HEK293 (cell line): Measurements from ENCODE around the gene PDZRN4.

Experiments used
- CTCF ChIA-PET: fragments of 350-600 bp; formaldehyde crosslinking; extraction: SDS; loops from one replicate; lab custom pipeline; 2021; ENCODE audit warnings: antibody characterized with exemption; lab: Yijun Ruan, JAX
- POLR2A ChIA-PET: fragments of 300-600 bp; formaldehyde crosslinking; extraction: SDS; loops from one replicate; lab custom pipeline; 2020; ENCODE audit warnings: antibody characterized with exemption, inconsistent platforms; lab: Yijun Ruan, JAX
- H3K27ac ChIP-seq: fragments of 200-500 bp; sonication (Bioruptor generic); 2 replicates; pipeline ENCODE4 v1.5.1; 2014; ENCODE audit warnings: low read depth, low read length, control low read depth, inconsistent platforms; ENCODE audit errors: extremely low read depth
- H3K36me3 ChIP-seq, 2 experiments: fragments of 200-500 bp in 1 of 2; sonication (Bioruptor generic) in 1 of 2; 1 replicate in 1 of 2; 2 replicates in 1 of 2; pipeline ENCODE4 v1.5.1; 2014 to 2017; ENCODE audit warnings: inconsistent platforms in 2 of 2, low read length in 2 of 2; ENCODE audit not compliant: control insufficient read depth in 2 of 2, insufficient read depth in 1 of 2
- H3K4me1 ChIP-seq: fragments of 200-500 bp; sonication (Bioruptor generic); 2 replicates; pipeline ENCODE4 v1.5.1; 2014; ENCODE audit warnings: mild to moderate bottlenecking, low read length, inconsistent platforms; ENCODE audit not compliant: control insufficient read depth, insufficient read depth
- H3K4me3 ChIP-seq: 2 replicates; pipeline ENCODE4 v1.5.1; 2011; ENCODE audit warnings: low read depth, mild to moderate bottlenecking, control low read depth, low read length, moderate library complexity
- H3K9me3 ChIP-seq: fragments of 200-500 bp; sonication (Bioruptor generic); 2 replicates; pipeline ENCODE4 v1.5.1; 2014; ENCODE audit warnings: low read depth, low read length, inconsistent platforms; ENCODE audit not compliant: control insufficient read depth, insufficient read depth
- KLF1 ChIP-seq: fragments of 450-650 bp; formaldehyde crosslinking; IDR thresholded peaks from 2 replicates; pipeline ENCODE4 v1.5.1; 2016; ENCODE audit warnings: missing biosample characterization, missing genetic modification characterization
- SCRT1 ChIP-seq: fragments of 450-650 bp; formaldehyde crosslinking; IDR thresholded peaks from 2 replicates; pipeline ENCODE4 v1.5.1; 2016; ENCODE audit warnings: missing biosample characterization, missing genetic modification characterization, borderline replicate concordance
- ZBTB49 ChIP-seq: fragments of 450-650 bp; formaldehyde crosslinking; IDR thresholded peaks from 2 replicates; pipeline ENCODE4 v1.5.1; 2016; ENCODE audit warnings: missing biosample characterization, missing genetic modification characterization, low read depth
- ZNF138 ChIP-seq: fragments of 450-650 bp; formaldehyde crosslinking; IDR thresholded peaks from 2 replicates; pipeline ENCODE4 v1.5.1; 2016; ENCODE audit warnings: missing biosample characterization, missing genetic modification characterization, borderline replicate concordance
- ZNF155 ChIP-seq: fragments of 450-650 bp; formaldehyde crosslinking; IDR thresholded peaks from 2 replicates; pipeline ENCODE4 v1.5.1; 2016; ENCODE audit warnings: missing biosample characterization, missing genetic modification characterization
- ZNF324 ChIP-seq: fragments of 450-650 bp; formaldehyde crosslinking; IDR thresholded peaks from 2 replicates; pipeline ENCODE4 v1.5.1; 2016; ENCODE audit warnings: missing biosample characterization, missing genetic modification characterization
- ZNF416 ChIP-seq: fragments of 450-650 bp; formaldehyde crosslinking; IDR thresholded peaks from 2 replicates; pipeline ENCODE4 v1.5.1; 2016; ENCODE audit warnings: missing biosample characterization, missing genetic modification characterization
- ZNF449 ChIP-seq: fragments of 450-650 bp; formaldehyde crosslinking; IDR thresholded peaks from 2 replicates; pipeline ENCODE4 v1.5.1; 2017; ENCODE audit warnings: missing biosample characterization, mild to moderate bottlenecking, missing genetic modification characterization, moderate library complexity
- ZNF514 ChIP-seq: fragments of 450-650 bp; formaldehyde crosslinking; IDR thresholded peaks from 2 replicates; pipeline ENCODE4 v1.5.1; 2016; ENCODE audit warnings: missing biosample characterization, missing genetic modification characterization
- ZNF518A ChIP-seq: fragments of 450-650 bp; formaldehyde crosslinking; conservative IDR thresholded peaks from 2 replicates; pipeline ENCODE4 v1.5.1; 2016; ENCODE audit warnings: low read depth, missing biosample characterization, missing genetic modification characterization
- ZNF521 ChIP-seq: fragments of 450-650 bp; formaldehyde crosslinking; IDR thresholded peaks from 2 replicates; pipeline ENCODE4 v1.5.1; 2017; ENCODE audit warnings: missing biosample characterization, mild to moderate bottlenecking, missing genetic modification characterization
- ZNF571 ChIP-seq: fragments of 450-650 bp; formaldehyde crosslinking; IDR thresholded peaks from 2 replicates; pipeline ENCODE4 v1.5.0; 2017; ENCODE audit warnings: missing biosample characterization, missing genetic modification characterization
- ZNF580 ChIP-seq: fragments of 450-650 bp; formaldehyde crosslinking; IDR thresholded peaks from 2 replicates; pipeline ENCODE4 v1.5.1; 2016; ENCODE audit warnings: missing biosample characterization, missing genetic modification characterization
- ZNF585B ChIP-seq: fragments of 450-650 bp; formaldehyde crosslinking; IDR thresholded peaks from 2 replicates; pipeline ENCODE4 v1.5.1; 2016; ENCODE audit warnings: missing biosample characterization, missing genetic modification characterization

The PDZRN4 gene

GRCh38 chr12:41174602-41175001, 13.5 kb upstream of the PDZRN4 start:
- H3K4me3 ChIP-seq, result no peak overlapping the region

More at GRCh38 chr12:41174602-41175001, 13.5 kb upstream of the PDZRN4 start:
- TF ChIP-seq KLF1 (tag by site-specific recombination) (no peak), ZNF580 (tag by site-specific recombination) (no peak), ZBTB49 (tag by site-specific recombination) (no peak), ZNF324 (tag by site-specific recombination) (no peak), ZNF514 (no peak), ZNF155 (tag by site-specific recombination) (no peak), ZNF585B (no peak), ZNF518A (tag by site-specific recombination) (no peak), ZNF571 (tag by site-specific recombination) (no peak), ZNF138 (tag by site-specific recombination) (no peak), SCRT1 (tag by site-specific recombination) (no peak), ZNF449 (tag by site-specific recombination) (no peak), ZNF521 (tag by site-specific recombination) (no peak), ZNF416 (no peak)
- no peaks in the 10 kb centered on the region for H3K4me1 ChIP-seq
- H3K9me3 ChIP-seq, result no peaks in the 10 kb centered on the region
- H3K36me3 ChIP-seq, result no peaks in the 10 kb centered on the region
- ChIA-PET CTCF (no interaction called here), POLR2A (no interaction called here)
- no peak overlapping the region for H3K27ac ChIP-seq
